GM12892 (cell line): ENCODE results near the gene TMEM161A.

ENCODE experiments used
- POLR2A ChIP-seq: IDR thresholded peaks from 2 replicates; pipeline ENCODE4 v1.6.1; 2011; ENCODE audit warnings: low read depth, low read length, control low read depth
- POLR2AphosphoS5 ChIP-seq: IDR thresholded peaks from 2 replicates; pipeline ENCODE4 v1.6.1; 2011; ENCODE audit warnings: low read depth, low read length, control low read depth
- TAF1 ChIP-seq: IDR thresholded peaks from 2 replicates; pipeline ENCODE4 v1.6.1; 2011; ENCODE audit warnings: low read depth, mild to moderate bottlenecking, control low read depth, low read length, borderline replicate concordance

DNA sequence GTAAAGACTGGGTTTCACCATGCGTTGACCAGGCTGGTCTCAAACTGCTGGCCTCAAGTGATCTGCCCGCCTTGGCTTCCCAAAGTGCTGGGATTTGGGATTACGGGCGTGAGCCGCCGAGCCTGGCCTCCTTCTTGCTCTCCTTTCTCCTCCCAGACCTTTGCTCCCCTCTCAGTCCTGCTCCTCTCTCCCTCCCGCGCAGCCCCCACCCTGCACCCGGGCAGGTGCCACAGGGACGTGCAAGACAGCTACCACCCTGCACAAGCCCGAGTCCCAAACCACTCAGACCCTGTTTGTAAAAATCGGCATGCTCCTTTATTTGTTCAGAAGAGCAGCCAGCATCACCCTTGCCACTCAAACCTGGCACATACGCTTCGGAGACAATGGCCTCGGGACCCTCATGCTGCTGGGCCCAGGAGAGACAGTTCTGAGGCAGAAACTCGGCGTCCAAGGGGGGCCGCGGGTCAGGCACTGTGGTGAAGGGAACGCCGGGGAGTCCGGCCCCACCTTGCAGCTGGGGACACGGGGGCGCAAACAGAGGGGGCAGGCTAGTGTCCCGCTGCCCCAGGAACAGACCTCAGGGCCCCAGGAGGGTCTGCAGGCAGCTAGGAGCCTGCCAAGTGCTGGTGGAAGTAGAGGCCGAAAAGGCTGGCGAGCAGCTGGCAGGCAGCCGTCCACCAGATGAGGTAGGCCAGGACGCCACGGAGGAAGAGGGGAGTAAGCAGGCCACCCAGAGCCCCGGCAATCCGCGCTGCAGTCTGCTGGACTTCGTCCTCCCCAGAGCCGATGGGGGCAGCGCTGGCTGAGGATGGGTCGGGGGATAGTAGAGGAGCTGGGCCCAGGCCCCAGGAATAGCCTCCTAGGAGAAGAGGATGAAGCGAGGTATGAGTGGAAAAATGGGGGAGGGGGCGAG, 18.7 kb downstream of the TMEM161A start:
- TF ChIP-seq POLR2A (no peak), TAF1 (no peak), POLR2AphosphoS5 (no peak)
